GM21619 (cell line): ENCODE measurements around the gene GHRH.

ENCODE experiments used
- ATAC-seq: cut with Tn5 transposase; IDR thresholded peaks from one replicate; pipeline ENCODE4 v1.9.1; 2021; ENCODE audit not compliant: unreplicated experiment

GHRH gene, protein sequence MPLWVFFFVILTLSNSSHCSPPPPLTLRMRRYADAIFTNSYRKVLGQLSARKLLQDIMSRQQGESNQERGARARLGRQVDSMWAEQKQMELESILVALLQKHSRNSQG

DNA sequence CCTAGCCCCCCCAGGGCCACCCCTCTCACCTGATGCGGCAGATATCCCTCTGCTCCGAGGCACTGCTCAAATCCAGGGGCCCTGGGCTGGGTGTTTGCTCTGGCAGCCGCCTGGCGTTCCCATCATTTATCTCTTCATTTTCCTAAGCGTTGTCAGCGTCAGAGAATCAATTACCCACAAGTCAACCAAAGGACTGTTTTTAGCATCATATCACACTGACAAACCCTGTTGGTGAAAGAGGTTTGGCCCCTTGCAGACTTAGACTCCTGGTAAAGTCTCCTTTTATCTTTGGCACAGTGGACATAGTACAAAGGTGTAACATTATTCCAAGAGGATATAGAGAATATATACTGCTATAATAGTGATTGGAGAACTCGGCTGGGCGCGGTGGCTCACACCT is at the start of gene GHRH:
GHRH (minus strand) TSS at position 101 of the 400 bp plus-strand sequence. CDS start 4,925 bp downstream, outside the sequence.
- no peak for ATAC-seq

DNA sequence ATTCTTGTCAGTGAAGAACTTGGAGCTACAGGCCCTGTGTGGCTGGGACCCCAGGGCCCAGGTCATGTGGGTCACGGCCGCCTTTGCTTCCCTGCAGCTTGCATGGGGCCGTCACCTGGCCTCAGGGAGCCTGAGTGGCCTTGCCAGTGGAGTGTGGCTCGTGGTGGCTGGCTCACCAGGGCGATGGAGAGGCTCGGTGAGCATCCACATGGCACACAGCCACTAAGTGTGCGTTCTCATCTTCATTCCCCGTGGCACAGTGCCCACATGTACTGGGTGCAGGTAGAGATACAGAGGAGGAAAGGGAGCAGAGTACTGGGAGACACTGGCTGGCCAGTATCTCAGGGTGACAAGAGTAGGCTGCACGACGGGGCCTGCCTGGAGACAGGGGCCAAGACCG is 49.3 kb upstream of the GHRH start:
- ATAC-seq = no peak

DNA sequence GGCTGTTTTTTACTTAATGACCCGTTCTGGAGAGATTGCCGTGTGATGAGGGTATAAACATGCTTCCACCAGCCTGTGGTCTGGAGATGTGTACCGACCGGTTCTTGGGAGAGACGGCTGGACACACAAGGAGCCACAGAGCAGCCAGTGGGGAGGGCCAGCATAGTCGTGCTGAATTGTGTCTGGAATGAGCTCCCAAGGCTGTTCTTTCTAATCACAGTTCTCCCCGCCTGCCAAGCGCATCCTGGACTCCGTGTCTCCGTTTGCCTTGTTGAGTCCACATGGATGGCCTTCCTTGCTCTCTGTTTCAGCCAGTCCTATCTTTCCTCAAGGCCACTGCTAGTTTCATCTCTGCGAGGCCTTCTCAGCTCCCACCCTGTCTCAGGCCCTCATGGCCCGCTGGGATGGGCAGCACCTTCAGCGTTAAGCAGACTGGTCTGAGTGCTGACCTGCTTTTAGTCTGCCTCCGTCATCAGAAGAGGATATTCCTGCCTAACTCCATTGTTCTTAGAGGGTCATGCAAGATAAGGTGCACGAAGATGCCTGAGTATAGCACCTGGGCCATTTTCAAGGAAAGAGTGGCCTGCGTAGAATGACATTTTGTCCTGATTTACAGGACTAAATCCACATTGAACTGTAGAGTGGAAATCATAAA is 48.4 kb upstream of the GHRH start:
- no peak for ATAC-seq

DNA sequence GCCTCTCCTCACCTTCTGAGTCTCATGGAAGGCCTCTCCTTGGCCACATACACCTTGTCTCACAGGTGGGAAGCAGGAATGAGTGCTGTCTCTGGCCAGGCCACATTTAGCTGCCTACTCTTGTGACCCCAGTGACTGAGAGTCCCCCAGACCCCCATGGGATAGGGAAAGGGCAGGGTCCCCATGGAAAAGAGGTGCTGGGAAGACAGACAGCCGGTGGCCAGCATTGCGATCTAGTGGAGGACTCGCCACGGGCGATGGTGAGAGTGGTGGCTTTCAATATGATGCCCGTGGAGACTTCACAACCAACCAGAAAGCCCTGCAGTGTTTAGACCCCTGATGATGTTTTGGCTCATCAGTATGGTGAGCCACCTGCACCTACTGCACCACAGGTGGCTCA is 47.7 kb upstream of the GHRH start:
- ATAC-seq = no peak

DNA sequence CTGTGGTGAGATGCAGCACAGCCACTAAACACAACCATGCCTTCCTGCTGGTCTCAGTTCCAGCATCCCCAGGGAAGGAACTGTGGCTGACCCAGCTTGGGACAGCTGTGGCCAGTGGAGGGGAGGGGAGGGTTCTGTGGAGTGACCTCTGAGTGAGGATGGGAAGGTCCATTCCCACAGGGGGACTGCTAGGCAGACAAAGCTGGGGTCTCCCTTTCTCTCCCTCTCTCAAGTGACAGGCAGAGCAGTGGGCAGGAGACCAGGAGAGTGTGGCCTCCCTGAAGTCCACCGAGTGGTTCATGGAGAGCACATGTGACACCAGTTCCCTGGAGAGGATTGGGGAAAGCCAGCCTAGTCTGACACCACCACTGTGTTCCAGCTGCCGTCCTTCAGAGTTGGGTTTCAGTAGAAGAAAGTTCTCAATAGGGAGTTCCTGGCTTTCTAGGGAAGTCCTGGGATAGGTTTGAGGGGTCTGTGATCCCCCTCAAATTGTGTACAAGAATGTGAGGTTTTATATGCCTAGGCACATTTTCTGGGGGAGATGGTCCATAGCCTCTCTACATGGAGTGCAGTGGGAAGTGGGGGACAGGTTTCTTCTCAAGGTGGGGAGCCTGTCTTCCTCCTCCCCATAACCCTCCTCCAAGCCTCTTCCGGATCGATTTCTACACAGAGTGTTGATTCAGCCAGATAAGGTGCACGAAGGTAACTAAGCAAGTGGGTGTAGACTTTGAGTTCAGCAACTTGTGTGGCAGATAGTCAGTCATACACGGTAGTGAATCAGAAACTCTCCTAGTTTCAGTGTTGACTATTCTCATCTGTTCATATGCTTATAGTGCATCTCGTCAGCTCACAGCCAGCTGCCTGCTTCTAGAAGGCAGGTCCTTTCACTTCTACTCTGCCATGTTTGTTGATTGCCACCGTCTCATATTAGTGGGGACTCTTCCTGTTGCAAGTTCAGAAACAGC is 46.8 kb upstream of the GHRH start:
- ATAC-seq = peak; percentile 92

DNA sequence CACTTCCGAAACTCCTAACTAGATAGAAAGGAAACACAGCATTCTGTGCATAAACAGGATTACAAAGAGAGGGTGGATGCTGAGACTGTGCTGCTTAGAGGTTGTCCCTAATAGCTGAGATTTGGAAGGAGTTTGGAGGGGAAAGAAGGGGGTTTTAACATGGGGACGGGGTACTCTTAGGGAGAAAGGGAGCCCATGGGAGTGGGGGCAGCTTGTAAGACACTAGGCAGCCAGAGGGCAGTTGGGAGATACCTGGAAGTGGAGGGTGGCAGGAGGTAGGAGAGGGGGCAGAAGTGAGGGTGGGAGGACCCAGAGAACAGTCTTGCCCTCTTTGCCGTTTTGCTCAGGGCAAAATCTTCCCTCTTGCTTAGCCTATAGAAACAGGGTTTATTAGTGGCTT is 44.2 kb upstream of the GHRH start:
- no peak for ATAC-seq

DNA sequence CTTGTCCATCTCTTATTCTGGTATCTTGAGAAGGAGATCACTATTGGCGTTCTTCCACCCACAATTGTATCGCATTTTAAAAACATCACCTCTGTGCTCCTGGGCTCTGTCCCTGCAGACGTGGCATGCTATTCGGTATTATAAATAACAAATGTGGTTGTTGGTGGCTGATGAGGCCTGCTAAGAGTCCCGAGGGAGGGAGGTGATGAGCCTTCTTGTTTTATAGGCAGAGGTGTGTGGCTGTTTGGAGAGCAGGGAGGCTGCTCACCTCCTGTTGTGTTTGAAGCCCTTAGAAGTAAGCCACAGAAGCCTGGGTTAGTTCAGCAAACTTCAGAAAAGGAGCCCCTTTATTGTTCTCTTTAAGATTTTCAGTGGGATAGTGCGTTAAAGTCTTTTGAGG is 43.5 kb upstream of the GHRH start:
- ATAC-seq = no peak

DNA sequence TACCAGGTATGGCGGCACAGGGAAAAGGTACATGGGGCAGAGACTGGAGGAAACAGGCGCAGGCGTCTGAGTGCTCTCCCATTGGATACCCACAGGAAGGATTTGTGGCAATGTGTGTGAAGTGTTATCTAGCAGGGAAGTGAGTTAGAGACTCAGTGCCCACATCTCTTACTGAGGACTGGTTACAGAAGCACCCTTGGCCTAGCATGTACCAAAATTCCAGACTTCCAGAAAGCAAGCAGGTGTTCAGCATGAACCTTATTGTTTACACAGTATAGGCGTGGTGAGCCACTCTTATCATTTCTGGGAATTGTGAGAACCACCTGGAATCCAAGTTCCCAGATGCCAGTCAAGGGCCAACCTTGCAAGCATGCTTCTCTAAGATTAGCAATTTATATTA is 42.0 kb upstream of the GHRH start:
- ATAC-seq = no peak

DNA sequence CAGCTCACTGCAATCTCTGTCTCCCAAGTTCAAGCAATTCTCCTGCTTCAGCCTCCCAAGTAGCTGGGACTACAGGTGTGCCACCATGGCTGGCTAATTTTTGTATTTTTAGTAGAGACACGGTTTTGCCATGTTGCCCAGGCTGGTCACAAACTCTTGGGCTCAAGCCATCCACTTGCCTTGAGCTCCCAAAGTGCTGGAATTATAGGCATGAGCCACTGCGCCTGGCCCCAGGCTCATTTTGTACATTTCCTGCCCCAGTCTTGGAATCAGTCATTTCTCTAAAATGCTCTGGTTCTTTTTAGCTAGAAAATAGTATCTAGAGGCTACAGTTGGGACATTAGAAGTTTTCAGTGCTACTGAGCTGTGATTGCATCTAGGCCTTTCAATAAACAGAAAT is 41.4 kb upstream of the GHRH start:
- no peak for ATAC-seq

DNA sequence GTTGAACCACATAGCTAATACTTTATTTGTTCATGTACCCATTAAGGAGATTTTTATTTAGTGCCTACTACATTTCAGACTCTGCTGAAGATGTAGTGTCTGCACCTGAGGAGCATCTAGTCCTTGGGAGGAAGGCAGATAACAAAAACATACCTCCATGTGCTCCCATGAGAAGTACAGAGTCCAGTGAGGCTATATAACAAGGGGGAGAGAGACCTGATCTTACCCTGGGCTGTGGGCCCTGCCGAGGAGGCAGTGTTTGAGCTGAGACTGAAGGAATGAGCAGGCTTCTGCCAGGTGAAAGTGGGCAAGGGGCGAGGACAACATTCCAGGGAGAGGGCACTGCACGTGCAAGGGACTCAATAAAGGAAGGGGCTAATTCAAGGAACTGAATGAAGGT is 39.9 kb upstream of the GHRH start:
- ATAC-seq = no peak

DNA sequence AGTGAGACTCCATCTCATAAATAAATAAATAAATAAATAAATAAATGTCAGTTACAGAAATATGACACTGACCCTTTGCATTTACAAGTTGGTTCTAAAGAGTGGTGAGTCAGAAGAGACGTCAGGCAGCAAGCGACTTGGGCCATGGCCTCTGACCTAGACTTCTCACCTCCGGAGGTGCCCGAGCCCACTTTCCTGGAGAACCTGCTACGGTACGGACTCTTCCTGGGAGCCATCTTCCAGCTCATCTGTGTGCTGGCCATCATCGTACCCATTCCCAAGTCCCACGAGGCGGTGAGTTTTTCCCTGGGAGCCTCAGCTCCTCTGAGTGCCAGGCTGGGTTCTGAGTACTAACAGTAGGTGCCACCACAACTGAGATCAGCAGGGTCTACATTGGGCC is 39.5 kb upstream of the GHRH start:
- no peak for ATAC-seq

DNA sequence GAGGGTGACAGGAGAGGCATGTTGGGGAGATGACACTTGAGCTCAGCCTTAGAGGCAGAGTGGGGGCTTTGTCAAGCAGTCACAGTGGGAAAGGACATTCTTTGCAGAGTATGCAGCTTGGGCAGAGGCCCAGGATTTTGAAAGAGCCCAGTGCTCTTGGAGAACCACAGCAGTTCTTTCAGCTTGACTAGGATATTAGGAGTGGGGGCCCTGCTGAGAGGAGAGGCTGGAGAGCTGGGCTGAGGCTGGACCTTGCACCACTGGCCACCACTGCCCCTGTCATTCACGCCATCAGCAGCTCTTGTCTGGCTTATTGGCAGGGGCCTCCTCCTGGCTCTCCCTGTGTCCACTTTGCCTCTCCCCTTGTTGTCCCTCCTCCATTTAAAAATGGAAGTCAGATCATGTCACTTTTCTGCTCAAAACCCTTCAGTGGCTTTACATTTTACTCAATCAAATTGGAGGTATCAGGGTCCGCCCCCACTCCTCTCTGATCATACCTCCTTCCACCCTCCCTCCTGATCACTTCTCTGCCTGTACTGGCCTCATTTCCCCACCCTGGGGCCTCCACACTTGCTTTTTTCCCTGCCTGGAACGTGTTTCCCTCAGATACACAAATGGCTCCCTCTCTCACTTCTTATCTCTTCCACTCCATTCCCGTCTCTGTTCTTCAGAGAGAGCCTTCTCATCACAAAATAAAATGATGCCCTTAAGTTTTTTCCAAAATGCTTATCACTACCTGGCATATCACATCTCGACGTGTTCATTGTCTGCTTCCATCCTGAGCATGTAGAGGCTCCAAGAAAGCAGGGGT is 38.3 kb upstream of the GHRH start:
- ATAC-seq = no peak

DNA sequence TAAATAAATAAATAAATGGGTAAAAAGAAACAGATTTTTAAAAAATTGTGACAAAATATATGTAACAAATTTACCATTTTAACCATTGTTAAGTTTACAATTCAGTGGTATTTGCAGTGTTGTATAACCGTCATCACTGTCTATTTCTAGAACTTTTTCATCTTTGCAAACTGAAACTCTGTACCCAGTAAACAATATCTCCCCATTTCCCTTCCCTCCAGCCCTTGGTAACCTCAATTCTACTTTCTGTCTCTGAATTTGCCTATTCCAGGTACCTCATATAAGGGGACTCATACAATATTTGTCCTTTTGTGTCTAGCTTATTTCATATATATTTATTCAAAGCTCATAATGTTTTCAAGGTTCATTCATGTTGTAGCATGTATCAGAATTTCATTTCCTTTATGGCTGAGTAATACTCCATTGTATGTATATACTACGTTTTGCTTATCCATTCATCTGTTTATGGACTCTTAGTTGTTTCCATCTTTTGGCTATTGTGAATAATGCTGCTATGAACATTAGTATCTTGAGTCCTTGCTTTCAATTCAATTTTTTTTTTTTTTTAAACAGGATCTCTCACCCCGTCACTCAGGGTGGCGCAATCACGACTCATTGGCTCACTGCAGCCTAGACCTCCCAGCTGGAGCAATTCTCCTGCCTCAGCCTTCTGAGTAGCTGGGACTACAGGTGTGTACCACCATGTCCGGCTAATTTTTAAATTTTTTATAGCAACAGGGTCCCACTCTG is 36.8 kb upstream of the GHRH start:
- ATAC-seq = no peak

DNA sequence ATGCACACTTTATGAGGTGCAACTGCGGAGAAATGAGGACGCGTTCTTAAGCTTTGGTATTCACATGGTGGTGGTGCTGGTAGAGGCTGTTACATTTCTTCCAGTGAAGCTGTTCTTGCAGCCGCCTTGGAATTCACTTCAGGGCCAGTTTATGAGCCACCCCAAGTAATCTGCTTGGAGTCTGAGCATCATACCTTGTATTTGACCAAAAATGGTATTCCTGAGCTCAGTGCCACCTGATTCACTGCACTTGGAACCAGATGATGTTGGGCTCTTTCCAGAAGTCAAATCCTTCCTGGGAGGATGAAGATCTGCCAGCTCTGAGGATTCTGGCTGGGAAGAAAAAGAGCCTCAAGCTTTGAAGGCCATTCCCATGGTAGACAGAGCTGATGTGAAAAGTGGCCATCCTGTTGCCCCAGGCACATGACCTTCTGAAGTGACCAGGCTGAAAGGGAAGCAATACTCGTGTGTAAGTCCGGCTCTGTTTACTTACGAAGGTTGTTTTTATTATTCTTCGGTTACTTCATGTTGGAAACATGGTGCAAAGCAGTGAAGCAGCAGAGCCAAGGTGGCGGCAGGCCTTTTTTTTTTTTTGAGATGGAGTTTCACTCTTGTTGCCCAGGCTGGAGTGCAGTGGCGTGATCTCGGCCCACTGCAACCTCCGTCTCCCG is 35.6 kb upstream of the GHRH start:
- no peak for ATAC-seq

DNA sequence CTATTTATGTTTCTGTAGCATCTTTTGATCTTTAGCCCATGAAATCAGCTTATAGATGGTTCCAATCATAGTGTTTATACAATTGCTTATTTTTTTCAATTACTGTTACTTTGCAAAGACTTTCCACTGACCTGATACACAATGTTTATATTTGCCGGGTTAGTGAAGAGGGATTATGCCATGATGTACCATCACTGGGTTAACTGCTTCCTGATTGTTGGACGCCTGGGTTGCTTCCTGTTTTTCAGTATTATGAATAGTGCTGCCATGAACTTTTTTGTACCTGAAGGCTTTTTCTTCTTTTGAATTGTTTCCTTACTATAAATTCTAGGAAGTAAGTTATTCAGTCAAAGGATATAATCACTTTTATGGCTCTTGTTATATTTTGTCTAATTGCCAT is 34.8 kb upstream of the GHRH start:
- ATAC-seq = no peak

DNA sequence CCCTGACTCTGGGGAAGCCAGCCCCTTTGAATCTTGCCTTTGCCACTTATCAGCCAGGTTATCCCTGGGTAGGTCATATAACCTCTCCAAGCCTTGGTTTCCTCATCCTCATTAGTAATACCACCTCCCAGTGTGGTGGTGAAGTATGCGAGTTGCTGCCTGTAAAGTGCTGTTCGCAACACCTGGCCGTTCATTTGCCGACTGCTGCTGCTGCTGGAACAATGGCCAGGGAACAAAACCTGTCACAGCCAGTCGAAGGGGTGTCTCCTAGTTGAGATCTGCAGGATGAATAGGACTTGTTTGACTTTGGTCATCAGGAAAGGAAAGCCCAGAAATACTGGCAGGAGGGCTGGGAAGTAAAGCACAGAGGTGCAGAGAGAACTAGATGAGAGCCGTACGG is 34.0 kb upstream of the GHRH start:
- ATAC-seq = no peak

DNA sequence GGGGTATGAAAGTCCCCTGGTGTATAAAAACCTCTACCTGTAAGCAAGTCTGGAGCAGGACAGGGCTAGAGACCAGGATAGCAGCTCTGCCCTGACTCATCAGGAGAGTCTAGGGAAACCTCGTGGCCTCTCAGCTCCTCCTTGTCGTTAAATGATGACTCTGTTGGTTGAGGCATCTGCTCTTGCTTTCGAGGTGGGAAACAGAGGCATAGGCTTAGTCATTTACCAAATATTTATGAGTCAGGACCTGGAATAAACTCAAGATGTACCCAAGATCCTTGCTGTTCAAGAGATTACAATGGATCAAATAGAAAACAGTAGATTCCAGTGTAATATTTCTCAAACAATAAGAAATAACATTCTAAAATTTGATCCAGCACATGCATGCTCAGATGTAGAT is 33.4 kb upstream of the GHRH start:
- ATAC-seq = no peak

DNA sequence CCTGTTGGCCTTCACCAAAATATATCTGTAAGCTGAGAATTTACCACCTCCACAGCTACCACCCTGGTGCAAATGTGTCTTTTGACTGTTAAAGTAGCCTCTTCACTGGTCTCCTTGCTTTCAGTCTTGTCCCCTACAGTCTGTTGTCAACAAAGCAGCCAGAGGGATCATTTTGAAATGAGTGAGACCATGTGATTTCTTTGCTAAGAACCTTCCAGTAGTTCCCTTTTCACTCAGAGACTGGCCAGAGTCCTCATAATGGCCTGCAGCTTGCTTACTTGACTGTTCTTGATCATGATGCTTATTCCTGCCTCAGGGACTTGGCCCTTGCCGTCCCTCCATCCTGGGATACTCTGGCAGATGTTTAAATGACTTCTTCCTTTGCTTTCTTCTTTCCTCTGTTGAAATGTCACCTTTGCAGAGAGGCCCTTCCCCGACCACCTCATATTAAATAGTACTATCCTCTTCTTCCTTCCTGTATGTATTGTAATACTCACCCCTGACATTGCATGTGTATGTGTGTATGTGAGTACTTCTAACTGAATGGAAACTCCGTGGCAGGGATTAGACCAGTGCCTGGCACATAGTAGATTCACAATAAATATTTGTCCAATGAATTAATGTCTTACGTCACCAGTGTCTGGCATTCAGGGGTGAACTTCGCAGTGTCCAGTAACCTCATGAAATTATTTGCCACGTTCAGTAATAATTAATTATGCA is 32.8 kb upstream of the GHRH start:
- ATAC-seq = no peak

DNA sequence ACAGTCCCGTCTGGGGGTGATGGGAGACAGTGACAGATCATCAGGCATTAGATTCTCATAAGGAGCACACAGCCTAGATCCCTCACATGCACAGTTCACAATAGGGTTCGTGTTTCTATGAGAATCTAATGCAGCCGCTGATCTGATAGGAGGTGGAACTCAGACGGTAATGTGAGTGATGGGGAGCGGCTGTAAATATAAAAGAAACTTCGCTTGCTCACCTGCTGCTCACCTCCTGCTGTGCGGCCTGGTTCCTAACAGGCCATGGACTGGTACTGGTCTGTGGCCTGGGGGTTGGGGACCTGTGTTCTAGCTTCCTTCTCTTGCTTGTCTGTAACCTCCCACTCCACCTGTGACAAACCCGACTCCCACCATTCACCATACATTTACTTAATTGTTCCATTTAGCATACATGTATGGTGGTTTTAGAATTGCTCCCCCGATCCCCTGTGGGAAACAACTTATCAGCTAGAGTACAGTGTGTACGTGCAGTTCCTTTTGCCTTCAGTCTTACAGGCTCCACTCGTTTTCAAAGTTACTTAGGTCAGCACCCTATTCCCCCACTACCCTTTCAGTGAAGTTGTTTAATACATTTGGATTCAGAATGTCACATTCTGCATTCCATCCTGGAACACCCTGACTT is 31.8 kb upstream of the GHRH start:
- ATAC-seq = no peak
